ENCODE data around the gene KSR1.
A peak's percentile ranks its signal among the peaks of the same experiment; 100 is the strongest.
"Not testable (repeated sequence)": the region's sequence is repeated elsewhere in the genome, so short reads cannot be mapped to it uniquely, and the experiment has no call there.

The KSR1 gene

DNA sequence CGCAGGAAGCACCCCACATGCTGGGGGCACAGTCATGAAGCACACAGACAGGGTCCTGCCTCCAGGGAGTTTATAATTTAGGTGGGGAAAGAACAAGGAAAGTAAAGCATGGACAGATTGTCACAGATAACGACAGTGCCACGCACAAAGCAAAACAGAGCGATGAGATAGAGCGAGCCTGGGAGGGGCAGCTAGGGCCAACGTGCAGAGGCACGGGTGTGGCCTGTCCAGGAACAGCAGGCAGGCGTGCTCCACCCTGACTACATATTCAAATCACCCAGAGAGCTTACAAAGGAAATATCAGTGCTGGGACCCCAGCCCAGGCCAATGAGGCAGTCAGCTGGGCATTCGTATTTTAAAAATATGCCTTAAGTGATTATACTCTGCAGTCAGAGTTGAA lies 191.5 kb downstream of the KSR1 start:
- DNase-seq, result peak; percentile 72

DNA sequence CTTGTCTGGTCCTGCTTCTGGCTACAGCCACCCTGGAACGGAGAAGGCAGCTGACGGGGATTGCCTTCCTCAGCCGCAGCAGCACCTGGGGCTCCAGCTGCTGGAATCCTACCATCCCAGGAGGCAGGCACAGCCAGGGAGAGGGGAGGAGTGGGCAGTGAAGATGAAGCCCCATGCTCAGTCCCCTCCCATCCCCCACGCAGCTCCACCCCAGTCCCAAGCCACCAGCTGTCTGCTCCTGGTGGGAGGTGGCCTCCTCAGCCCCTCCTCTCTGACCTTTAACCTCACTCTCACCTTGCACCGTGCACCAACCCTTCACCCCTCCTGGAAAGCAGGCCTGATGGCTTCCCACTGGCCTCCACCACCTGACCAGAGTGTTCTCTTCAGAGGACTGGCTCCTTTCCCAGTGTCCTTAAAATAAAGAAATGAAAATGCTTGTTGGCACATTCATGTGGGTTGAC lies 192.9 kb downstream of the KSR1 start:
- not testable (repeated sequence) for DNase-seq

DNA sequence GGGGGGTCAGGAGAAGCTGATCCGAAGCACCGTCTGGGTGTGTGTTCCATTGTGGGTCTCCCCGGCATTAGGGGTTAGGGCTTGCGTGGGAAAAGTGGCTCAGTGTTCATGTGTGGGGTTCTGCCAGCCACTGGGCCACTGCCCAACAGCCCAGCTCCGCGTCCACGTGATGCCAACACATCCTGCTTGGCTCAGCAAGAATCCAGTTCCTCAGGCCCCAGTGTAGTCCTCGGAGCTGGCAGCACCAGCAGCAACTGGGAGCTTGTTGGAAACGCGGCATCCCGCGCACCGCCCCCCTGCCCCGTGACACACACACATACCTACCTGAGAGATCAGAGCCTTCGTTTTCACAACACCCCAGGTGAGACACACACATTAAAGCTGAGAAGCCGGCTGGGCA lies 193.7 kb downstream of the KSR1 start:
- DNase-seq, result no peak

DNA sequence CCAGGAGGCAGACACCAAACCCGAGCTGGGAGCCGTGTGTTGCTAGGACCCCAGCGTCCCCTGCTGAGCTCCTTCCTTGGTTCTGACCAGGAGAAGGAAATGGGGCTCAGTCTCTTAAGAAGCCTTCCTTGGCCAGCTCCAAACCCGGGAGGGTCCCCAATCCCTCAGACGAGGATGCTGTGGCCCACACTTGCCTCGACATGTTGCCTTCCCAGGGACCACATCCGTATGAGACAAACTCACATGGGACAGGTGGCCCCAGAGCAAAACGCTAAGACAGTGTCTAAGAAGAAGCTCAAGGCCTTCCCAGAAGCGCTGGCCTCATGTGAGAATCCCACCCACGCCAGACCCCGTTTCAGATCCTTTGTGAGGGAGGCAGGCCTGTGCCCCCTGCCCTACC lies 194.6 kb downstream of the KSR1 start:
- DNase-seq, result no peak

DNA sequence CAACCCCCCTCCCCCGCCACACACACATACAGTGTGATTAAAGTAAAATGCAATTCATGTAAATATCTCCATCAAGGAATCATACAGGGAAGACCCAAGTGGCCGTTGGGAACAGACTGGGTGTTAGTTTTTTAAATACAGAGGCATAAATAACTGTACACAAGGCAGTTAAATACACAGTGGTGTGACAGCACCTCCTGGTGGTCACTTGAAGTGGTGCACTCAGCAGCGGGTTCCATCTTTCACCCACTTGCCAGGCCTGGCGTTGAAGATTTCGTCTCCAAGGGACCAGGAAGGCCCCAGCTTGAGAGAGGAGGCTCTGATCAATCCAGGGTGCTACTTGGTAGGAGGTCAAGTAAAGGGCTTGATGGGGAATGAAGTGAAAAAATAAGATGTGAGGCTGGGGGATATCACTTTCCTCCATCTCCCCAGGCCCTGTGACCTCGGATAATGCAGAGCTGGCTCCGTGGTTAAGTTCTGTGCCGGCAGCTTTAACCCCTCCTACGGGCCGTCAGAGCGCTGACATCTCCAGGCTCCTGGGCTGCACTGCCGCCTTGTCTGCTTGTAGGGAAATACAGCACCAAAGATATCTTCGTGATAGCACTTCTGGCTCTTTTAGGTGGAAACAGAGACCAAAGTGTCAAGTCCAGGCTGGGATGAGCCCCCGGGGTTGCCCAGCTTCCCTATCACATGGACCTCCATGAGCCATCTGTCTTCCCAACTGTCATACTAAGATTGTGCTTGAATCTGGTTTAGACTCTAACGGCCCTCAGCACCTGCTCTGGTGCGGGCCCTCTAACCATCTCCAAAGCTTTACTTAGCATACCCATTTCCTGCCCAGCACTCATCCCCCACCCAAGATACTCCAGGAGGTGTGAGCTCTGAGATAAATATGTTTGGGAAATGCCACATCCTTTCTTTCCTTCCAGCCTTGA lies 195.4 kb downstream of the KSR1 start:
- DNase-seq, result peak; percentile 12

DNA sequence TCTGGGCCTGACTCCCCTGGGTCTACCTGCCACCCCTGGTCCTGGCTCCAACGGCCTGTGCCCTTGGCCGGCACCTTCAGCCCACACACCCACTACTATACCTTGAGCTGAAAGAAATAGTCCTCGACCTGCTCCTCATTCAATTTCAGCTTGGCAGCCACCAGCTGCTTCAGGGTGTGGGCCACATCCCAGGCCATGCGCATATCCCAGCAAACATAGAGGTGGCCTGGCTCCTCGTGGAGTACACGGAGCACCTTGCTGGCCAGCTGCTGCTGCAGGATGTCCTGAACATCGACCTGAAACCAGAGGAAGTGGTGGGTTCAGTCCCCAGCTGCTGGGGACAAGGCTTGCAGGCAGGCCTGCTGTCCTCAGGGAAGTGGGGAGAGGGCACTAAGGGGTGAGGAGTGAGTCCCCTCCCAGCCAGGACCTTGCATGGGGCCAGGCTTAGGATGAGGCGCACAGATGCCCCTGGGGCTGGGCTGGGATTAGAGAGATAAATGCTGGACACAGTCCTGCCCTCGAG lies 197.3 kb downstream of the KSR1 start:
- DNase-seq, result not testable (repeated sequence)

DNA sequence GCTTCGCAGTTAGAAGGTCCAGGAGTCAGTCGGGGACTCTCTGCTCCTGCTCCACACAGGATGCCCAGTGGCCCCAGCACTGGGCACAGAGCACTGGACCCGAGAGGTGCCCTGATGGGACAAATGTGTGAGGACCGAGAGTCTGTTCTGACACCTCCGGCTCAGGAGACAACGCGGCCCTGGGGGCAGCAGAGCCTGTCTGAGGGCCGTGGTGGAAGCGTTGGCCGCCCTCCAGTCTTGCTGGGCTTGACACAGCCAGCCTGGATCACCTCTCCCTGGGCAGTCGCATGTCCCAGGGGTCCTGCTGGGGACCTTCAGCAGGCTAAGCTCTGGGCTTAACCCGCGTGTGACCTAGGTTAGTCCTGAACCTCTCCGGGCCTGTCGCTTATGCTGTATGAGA lies 197.9 kb downstream of the KSR1 start:
- no peak for DNase-seq

DNA sequence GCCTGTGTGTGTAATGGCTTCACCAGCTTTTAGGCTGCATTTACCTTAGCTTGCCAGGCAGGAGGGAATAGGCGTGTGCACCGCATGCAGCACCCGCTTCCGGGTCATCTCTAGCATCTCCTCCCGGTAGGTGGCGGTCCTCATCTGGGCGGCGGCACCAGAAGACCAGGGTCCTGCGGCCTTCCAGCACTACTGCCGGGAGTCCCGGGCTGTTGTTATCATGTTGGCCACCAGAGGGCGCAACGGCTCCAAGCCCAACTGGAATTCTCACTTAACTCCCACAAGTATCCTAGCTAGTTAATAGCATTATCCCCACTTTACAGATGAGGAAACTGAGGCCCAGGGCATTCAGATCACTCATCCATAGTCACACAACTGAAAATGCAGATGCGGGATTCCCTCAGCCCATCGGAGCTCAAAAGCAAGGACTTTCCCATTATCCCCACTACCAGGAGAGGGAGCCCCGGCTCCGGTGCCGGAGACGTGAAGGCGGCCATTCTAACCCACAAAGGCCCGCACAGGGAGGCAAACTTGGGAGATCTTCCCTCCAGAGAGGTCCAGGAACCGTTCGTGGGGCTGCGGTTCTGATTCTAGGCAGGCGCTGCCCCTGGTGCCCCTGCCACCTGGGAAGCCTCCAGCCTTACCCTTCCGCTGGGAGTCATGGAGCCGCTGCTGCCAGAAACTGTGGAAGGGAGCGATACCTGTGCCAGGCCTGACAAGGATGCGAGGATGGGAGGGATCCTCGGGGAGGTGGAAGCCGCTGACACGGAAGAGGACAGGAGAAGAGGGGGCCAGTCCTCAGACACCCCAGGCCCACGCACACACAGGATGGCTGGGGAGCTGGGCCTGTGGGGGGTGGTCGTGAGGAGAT lies 198.6 kb downstream of the KSR1 start:
- peak; percentile 89 for DNase-seq

DNA sequence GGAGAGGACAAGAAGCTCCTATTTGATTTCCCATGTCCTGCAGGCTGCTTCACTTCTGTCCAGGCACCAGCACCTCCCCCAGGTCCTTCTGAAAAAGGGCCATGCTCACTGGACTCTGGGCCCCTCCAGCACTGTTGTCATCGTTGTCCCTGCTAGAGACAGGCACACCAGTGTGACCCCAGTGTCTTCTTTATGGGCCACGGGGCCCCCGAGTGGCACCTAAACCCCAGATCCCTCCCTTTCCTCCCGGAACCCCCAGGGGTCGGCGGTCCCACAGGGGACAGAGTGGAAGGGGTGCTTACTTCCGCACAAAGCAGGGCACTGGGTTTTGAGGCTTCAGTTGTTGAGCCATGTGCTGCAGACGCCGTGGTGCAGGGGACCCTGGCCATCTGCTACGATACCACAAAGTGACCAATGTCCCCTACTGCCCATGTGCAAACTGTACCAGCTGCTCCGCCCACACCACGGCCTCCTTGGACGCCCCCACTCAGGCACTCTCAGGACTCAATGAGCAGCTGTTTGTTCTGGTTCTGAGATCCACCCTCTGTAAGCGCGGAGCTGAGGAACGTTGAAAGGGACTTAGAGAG lies 199.4 kb downstream of the KSR1 start:
- not testable (repeated sequence) for DNase-seq

DNA sequence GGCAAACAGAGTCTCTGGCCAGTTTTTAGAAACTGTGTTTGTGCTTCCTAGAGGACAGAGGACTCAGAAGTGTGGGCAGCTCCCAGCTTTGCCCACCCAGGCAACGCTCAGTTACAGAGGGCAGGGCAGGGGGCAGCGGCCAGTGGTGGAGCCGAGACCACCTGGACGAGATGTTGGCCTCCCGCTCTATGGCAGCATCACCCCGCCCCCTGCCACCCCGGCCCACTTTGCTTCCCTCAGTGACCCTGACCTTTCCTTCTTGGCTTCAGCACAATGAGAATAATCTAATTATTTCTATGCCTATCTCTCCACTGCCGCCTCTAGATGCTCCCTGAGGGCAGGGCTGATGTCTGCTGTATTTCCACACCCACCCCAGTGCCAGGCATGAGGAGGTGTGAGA lies 200.4 kb downstream of the KSR1 start:
- not testable (repeated sequence) for DNase-seq

DNA sequence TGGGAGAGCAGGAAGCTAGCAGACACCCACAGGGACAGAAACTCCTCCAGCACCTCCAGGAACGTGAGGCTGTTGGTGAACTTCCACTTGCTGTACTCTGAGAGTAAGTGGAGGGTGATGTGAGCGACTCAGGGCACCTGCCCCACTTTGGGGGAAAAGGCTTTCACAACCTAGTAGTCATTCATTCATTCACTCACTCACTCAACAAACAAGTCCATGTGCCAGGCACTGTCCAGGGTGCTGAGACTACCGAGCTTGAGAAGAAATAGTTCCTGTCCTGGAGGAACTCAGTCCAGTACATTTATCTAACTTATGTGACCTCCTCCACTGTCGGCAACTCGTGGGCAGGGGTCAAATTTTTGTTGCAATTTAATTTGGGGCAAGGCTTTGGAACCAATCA lies 201.4 kb downstream of the KSR1 start:
- DNase-seq, result no peak

DNA sequence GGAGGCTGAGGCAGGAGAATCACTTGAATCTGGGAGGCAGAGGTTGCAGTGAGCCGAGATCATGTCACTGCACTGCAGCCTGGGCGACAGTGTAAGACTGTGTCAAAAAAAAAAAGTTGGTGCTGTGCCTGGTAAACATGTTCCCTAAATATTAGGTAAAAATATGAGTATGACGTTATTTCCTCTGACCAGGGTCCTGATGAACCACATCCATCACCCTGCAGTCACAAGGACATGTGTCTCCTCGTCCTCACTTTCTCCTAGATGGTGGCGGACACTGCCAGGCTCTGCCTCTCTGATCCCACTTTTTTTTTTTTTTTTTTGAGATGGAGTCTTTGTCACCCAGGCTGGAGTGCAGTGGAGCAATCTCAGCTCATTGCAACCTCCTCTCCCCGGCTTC lies 203.4 kb downstream of the KSR1 start:
- no peak for DNase-seq

DNA sequence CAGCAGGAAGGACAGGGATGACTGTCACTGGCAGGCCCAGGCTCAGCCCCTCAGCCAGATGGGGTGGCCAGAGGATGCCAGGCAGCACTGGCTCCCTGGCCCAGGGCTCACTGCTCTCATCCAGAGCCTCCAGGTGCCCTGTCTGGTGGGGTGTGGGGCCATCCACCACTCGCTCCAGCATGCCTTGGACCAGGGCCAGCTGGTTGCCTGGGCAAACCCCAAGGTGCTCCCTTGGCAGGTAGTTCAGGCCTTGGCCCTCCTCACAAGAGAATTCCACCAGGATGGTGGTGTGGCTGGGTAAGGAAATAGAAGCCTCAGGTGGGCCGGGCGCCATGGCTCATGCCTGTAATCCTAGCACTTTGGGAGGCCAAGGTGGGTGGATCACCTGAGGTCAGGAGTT lies 204.2 kb downstream of the KSR1 start:
- DNase-seq, result no peak

DNA sequence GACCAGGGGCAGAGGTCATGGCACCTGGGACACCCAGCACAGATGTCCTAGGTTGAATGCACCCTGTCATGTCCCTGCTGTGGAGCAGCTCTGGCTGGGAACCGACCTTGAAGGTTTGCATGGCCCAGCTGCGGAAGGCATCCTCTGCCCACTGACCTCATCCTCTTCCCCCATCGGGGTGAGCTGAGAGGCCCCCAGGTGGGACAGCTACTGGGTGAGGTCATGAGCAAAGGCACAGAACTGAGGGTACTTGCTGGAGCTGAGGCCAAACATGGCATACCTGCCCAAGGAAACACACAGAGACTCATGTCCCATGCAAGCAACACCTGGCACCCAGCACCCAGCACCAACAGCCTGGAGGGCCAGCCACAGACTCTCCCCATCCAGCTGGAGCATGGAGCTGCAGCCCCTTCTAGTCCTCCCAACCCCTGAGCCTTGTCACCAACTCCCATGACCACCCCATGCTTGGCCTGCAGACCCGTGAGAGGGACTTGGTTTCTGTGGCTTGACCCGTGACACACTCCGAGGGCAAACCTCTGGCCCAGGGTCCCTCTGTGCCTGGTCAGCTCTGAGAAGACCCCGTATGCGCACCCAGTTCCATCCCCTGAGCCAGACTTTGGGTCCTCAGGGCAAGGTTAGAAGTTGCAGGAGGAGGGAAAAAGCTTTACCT lies 207.8 kb downstream of the KSR1 start:
- DNase-seq, result no peak

DNA sequence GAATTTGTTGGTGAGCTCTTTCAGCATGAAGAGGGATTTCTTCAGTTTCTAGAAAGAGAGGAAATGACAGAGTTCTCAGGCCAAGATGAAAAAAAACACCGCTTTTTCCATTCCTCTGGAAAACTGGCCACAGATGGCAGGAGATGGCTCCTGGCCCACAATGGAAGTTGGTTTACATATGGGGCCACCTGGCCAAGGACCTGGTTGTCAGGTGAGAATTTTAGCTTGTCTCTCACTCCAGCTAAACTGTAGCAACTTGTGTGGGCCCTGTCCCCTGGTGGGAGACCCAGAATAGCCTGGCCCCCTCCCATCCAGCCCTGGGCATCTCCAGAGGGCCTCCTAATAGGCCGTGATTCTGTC lies 208.3 kb downstream of the KSR1 start:
- no peak for DNase-seq

DNA sequence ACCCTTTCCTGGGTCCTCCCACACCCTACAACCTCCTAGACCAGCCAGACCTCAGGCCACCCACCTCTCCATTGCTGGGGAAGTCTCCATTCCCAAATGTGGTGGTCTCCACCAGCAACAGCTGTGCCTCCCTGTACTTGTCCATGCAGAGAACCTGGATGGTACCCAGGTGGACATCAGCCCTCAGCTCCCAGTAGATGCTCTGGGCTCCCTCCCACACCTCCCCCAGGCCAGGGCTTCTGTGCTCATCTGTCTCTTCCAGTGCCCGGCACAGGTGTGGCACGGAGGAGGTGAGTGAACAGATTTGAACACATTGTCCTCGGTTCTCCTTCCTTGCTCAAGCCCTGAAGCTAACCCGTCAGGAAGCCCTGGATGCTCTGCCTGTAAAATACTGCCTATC lies 209.3 kb downstream of the KSR1 start:
- no peak for DNase-seq

DNA sequence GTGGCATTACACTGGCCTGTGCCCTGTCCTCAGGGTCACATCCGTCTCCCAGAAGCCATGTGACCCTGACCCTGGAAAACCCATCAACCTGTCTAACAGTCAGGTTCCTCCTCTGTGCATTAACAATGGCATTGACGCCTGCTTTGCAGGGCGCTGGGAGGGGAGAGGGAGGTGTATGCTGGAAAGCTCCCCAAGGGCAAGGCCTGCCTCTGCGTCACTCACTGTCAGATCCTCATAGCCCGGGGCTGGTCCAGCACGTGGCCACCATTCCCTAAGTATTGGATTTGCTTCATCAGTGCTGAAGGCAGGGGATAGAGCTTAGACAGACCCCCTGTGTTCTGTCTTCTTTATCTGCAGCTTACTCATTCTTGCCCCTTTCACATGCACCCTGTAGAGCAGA lies 210.0 kb downstream of the KSR1 start:
- not testable (repeated sequence) for DNase-seq

DNA sequence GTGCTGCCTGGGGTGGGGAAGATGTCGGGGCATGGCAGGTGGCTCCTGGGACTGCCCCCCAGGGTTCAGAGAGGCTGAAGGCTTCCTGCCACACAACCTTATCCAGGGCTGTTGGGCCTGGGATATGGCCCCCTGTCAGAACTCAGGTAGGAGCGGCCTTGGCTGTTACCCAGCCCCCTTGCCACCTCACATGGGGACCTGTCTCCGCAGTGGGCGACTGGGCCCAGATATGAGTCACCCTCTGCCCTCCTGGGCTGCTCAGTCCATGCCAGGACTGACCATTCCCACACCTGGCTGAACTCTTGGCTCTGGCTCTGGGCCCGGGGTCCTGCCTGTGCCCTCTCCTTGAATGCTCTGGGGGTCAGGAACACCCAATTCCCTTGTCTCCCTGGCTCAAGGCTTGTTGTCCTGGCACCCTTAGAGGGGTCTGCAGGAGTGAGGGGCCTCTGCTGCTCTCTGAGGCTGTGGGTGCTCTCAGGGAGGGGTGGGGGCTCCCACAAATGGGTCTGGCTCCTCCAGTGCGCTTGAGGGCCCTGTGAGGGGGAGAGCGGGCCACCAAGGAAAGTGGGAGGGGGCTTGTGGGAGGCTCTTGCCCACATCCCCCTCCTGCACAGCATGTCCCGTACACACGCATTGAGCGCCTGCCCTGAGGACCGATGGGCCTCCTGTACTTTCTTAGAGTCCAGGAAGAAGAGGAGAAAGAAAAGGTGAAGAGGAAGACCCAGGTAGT lies 210.7 kb downstream of the KSR1 start:
- DNase-seq, result no peak

DNA sequence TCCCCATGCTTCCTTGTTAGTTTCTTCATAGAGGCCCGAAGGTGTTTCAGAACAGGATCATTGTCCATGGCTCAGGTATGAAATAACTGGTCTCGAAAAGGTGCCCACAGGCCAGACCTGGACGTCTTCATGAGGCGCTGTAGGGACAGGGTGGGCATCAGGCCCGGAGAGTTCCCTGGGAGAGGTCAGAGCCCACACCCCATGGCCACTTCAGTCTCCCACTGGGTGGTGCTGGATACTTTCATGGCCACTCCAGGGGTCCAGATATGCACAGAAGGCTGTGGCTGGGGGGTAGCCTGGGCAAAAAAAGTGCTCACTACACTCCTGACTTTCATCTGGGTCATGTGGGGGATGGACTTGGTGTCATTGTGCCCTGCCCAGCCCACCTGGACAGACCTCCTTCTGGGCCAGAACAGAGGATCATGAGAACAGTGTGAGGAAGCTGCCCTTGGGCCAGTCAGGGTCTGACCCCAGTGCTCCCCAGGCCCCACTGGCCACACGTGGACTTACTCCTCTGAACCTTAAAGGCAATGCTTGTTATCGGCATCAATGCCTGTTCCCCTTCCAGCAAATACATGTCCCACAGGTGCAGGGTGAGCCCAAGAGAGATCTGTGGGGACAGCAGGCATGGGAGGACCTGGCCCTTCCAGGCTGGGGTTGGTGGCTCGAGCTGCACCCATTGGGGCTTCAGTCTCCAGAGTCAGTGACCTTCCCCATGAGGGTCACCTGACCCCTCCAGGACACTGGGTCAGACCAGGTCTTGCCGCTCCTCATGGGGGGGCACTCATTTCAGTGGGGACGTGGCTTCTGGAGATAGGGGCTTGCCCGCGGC lies 211.6 kb downstream of the KSR1 start:
- no peak for DNase-seq

DNA sequence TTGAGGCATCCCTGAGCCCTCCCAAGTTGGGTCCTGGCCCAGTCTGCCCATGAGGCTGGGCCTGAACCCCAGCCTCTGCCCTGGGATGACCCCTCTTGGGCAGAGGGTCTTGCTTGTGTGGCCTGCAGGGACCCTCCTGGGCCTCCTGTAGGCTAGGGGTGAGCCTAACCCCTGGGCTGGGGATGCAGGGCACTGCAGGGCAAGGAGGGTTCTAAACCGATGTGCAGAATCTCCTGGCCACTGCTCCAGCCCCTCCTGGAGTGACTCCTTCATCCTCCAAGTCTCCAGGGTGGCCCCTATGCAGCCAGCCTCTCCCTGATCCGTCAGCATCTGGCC lies 212.2 kb downstream of the KSR1 start:
- no peak for DNase-seq

DNA sequence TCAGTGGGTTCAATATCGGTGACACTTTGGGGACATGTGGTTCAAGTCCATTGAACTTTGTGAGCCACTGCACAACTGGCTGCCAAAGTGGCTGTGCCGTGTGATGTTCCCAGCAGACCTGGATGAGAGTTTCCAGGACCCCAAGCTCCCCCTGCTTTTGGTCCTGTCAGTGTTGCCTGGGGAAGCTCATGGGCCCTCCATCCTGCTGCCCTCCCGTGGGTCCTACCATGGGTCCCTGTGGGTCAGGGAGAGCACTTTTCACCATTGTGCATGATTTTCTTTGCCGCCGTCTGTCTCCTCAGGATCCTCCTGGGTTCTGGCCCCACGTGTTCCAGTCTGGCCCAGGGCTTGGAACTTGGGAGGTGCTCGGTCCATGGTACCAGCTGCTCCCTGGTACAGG lies 212.9 kb downstream of the KSR1 start:
- DNase-seq, result no peak
